GM21515 (cell line): Measurements from ENCODE around the gene TIAM1.

Experiments used
- ATAC-seq: cut with Tn5 transposase; IDR thresholded peaks from one replicate; pipeline ENCODE4 v1.9.1; 2021; ENCODE audit not compliant: unreplicated experiment

Gene TIAM1

GRCh38 chr21:31343680-31344480, at the start of gene TIAM1:
Gene TIAM1 (minus strand): TSS chr21:31344261. CDS start chr21:31266972, 77,289 bp downstream.
- no peak for ATAC-seq

GRCh38 chr21:31387560-31388186, 43.6 kb upstream of the TIAM1 start:
- no peak for ATAC-seq

GRCh38 chr21:31386006-31386405, 41.9 kb upstream of the TIAM1 start:
- ATAC-seq: no peak

GRCh38 chr21:31383770-31384169, 39.7 kb upstream of the TIAM1 start:
- ATAC-seq: no peak

GRCh38 chr21:31382060-31382459, 38.0 kb upstream of the TIAM1 start:
- no peak for ATAC-seq

GRCh38 chr21:31376301-31376700, 32.2 kb upstream of the TIAM1 start:
- no peak for ATAC-seq

- no peak for ATAC-seq
Observed at GRCh38 chr21:31374395-31374794, 30.3 kb upstream of the TIAM1 start.

- no peak for ATAC-seq
Observed at GRCh38 chr21:31372471-31372765, 28.4 kb upstream of the TIAM1 start.

GRCh38 chr21:31371715-31372470, 27.8 kb upstream of the TIAM1 start:
- no peak for ATAC-seq

GRCh38 chr21:31370893-31371544, 27.0 kb upstream of the TIAM1 start:
- no peak for ATAC-seq

GRCh38 chr21:31370281-31370892, 26.3 kb upstream of the TIAM1 start:
- no peak for ATAC-seq

GRCh38 chr21:31368361-31368760, 24.3 kb upstream of the TIAM1 start:
- no peak for ATAC-seq

- no peak for ATAC-seq
Observed at GRCh38 chr21:31367801-31368200, 23.7 kb upstream of the TIAM1 start.

GRCh38 chr21:31366825-31367224, 22.8 kb upstream of the TIAM1 start:
- no peak for ATAC-seq

GRCh38 chr21:31364253-31364945, 20.3 kb upstream of the TIAM1 start:
- no peak for ATAC-seq

GRCh38 chr21:31363720-31364119, 19.7 kb upstream of the TIAM1 start:
- no peak for ATAC-seq

GRCh38 chr21:31360717-31361116, 16.7 kb upstream of the TIAM1 start:
- no peak for ATAC-seq

- ATAC-seq: no peak
Observed at GRCh38 chr21:31358158-31358557, 14.1 kb upstream of the TIAM1 start.

GRCh38 chr21:31356440-31356839, 12.4 kb upstream of the TIAM1 start:
- ATAC-seq: no peak

GRCh38 chr21:31354604-31355443, 10.8 kb upstream of the TIAM1 start:
- ATAC-seq: no peak
